NCI-H1092 (cell line): Measurements from ENCODE around the gene ALG11.
"Not testable (repeated sequence)": the region's sequence is repeated elsewhere in the genome, so short reads cannot be mapped to it uniquely, and the experiment has no call there.

ENCODE experiments used
- DNase-seq: peaks from one replicate; lab custom pipeline; 2025; lab: John Stamatoyannopoulos, UW

Gene ALG11, protein sequence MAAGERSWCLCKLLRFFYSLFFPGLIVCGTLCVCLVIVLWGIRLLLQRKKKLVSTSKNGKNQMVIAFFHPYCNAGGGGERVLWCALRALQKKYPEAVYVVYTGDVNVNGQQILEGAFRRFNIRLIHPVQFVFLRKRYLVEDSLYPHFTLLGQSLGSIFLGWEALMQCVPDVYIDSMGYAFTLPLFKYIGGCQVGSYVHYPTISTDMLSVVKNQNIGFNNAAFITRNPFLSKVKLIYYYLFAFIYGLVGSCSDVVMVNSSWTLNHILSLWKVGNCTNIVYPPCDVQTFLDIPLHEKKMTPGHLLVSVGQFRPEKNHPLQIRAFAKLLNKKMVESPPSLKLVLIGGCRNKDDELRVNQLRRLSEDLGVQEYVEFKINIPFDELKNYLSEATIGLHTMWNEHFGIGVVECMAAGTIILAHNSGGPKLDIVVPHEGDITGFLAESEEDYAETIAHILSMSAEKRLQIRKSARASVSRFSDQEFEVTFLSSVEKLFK

DNA sequence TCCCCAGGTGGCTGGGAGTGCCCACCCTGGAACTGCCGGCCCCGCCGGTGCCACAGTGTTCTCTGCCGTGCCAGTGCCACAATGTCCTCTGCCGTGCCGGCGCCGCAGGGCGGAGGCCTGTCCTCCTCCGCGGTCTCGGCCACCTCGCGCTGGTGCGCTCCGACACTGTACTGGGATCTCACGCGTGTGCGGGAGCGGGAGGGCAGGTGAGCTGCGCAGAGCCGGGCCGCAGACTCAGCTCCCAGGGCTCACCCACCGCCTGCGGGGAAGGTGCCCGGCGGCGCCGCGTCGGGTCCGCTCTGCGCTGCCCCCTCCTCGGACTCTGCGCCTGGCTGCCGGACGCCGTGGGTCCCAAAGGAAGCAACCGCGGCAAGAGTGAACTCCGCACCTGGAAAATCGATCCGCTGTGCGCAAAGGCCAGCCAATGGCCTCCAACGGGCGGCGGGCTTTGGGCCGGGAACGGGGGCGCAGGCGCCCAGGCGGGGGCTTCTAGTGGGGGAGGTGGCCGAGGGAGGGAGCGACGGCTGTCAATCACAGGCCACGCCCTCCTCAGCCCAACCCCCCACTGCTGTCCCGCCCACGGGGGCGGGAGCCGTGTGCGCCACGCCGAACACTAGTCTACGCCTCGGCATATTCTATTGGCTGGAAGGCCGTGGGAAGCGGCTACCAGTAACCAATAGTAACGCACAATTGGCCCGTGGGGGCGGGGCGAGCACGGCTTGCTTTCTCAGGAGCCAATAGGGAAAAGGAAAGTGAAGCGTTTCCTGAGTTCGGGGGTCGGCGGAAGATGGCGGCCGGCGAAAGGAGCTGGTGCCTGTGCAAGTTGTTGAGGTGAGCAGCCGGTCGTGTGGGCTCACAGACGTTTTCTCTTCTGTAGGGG is at the start of gene ALG11:
TSS of gene ALG11 (plus strand) at position 767 of the 880 bp plus-strand sequence. CDS start at position 788, 21 bp downstream.
- peak; percentile 97 for DNase-seq

DNA sequence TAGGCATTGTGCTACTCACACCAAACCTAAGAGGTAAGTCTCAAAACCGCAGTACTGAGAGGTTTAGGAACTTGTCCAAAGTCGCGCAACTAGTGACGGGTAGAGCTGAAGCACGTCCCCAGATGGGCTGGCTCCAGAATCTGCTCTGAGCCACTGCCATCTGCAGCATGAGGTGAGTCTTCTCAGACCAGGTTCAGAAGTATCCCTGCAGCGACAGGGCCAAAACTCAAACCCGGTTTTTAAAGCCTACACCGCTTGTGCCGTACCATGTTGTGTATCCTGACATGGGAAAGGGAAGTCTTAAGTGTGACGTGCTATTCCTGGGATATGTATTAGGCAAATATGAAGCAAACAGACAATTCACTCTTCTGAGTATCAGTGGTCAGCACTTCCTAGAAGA is 46.0 kb upstream of the ALG11 start:
- no peak for DNase-seq

DNA sequence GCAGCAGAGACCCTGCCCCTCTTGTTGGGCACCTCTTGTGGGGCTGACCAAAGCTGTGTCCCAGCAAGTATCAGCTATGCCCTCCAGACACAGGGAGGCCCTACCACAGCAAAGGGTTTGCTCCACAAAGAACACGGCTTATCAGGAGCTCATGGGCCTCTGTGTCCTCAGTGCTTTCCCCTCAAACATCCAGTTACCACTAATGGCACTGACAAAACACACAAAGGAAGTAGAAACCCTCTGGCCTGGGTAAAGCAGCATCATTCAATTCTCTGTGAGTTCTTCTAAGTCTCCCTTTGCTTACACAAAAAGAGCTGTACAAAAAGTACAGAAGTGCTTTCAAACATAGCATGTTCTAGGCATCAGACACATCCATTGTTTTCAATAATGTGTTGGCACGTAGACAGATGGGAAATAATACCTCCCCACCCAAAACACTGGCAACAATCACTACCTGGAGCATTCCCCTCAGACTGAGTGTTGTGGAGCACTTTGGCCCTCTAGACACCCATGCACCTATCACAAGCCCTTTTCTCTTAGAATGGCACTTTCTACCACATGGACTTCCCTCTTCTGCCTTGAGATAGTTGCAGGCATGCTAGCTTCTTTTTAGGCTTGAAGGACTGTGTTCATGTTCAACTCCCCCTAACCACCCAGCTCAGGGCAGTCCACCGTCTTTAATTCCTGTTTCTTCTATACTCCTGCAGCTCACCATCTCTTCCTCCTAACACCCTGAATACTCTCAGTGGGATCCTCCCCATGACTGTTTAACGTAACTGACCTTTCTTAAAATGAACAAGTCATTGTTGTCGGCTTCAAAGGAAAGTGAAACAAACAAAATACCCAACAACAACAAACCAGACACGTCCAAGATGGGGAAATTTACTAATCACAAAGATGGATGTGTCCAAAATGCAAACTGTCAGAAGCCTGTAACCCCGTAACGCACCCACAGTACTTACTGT is 44.4 kb upstream of the ALG11 start:
- DNase-seq, result no peak

DNA sequence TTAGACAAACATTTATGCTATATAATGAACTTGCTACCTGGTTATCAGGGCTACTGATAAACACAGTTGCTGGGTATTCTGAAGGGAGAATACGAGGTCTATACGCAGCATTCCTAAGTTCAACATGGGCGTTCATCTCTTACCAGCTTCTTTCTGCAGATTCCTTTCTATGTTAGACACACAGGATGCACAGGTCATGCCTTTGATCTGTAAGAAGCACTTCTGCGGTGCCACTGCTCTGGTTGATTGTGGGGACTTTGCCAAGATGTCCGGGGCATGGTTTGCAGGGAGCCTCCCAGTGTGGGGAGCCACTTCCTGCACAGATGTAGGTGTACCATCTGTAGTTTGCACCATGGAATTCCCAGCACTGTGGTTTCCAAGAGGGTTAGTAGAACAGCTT is 41.8 kb upstream of the ALG11 start:
- no peak for DNase-seq

DNA sequence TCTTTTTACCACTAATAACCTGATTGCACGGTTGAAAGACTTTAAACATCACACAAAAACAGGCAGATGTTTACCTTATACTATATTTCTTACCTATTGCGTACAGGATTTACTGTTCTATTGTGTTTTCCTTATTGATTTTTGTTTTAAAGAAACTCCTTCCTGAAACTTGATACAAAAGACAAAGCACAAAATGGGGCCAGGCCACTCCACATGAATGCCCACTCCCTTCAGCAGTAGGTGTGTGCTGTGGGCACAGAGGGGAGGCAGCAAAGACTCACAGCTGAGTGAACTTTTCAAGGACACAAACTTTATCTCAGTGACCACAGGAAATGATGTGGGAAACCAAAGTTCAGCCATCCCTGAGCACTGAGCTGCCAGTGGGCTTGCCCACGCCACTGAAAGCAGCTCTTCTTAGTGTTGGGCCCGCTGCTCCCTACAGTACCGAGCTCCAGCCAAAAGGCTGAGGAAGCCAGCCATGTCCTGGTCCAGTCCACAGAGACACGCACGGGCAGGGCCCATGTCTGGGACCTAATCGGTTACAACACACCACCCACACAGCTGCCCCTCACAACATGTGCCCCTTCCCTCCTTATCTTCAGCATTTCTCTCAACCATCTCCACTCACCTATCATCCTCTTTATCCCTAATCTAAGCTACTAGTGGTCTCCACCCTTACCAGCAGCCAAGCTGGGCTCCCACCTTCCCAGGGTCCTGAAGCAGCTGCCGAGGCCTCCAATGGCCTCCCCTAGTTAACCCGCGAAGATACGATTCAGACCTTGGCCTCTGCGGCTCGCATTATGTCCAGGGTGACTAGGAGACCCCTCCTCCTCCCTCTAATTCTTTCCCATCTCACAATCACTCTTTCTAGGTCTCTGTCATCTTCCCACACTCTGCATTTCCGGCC is 40.4 kb upstream of the ALG11 start:
- DNase-seq, result no peak

DNA sequence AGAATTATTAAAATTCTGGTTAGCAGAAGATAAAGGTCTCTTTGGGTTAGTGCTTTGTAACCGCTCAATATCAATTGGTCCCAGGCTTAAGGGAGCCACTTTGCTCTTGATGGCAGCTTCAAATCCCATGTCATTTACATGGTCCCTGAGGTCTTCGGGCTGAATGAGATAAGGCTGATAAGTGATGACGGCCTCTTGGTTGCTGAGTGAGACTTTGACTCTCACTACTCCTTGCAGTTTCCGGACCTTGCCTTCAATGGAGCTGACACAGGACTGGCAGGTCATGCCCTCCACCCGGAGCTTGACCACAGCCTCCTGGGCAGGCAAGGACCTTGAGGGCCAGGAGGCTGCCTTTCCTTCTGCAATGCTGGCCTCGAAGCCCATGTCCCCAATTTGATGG is 37.7 kb upstream of the ALG11 start:
- DNase-seq, result no peak

DNA sequence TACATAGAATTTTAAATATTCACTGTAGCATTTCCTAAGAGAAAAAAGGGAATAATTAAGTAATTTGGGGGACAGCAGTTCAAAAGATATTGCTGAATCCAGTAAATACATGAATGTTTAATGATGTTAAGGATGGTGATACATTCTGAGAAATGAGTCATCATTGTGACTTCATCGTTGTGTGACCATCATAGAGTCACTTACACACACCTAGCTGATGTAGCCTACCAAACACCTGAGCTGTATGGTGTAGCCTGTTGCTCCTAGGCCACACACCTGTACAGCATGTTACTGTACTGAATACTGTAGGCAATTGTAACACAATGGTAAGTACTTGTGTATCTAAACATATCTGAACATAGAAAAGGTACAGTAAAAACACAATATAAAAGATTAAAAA is 35.8 kb upstream of the ALG11 start:
- no peak for DNase-seq

DNA sequence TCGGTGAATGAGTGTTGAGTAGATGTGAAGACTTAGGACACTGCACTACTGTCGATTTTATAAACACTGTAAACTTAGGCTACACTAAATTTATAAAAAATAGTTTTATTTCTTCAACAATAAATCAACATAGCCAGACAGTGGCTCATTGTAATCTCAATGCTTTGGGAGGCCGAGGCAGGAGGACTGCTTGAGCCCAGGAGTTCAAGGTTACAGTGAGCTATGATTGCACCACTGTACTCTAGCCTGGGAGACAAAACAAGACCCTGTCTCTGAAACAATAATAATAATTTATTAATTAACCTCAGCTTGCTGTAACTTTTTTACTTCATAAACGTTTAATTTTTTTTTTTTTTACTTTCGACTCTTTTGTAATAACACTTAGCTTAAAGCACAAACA is 35.3 kb upstream of the ALG11 start:
- DNase-seq, result no peak

DNA sequence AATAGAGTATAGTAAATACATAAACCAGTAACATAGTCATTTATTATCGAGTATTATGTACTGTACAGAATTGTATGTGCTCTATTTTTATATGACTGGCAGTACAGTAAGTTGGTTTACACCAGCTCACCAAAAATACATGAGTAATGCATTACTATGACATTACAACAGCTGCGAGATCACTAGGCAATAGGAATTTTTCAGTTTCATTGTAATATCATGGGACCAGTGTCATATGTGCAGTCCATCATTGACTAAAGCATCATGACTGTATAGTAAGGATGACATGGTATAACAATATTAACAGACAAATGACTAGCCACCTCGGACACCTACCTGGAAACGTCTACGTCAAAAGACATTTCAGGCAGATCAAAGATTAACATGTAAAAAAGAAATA is 34.6 kb upstream of the ALG11 start:
- DNase-seq, result no peak

DNA sequence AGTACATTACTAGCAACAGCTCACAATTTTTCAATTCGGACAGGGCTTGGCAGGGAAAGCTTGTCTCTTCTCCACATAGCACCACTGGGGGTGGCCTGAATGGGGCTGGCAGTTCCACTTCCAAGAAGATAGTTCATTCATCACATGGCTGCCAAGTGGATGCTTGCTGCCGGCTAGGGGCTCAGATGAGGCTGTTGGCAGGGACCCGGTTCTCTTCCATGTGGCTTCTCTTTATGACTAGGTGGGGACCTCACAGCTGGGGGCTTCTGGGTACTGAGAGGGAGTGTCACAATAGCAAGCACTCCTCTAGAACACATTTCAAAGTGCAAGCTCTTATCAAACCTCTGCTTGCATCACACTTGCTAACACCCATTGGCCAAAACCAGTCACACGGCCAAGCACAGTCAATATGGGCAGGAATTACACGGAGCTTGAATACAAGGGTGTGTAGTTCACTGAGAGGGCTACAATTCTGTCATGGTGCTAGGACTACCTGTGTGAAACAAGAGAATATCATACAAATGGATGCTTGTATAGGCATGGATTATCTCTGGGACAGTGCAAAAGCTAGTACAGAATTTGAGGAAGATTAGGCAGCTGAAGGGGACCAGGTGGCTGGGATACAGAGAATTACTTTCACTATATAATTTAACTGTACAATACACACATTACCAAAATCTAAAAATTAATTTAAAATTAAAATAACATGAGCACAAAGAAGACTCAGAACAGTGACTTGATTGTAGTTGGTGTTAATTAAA is 33.2 kb upstream of the ALG11 start:
- DNase-seq, result no peak

DNA sequence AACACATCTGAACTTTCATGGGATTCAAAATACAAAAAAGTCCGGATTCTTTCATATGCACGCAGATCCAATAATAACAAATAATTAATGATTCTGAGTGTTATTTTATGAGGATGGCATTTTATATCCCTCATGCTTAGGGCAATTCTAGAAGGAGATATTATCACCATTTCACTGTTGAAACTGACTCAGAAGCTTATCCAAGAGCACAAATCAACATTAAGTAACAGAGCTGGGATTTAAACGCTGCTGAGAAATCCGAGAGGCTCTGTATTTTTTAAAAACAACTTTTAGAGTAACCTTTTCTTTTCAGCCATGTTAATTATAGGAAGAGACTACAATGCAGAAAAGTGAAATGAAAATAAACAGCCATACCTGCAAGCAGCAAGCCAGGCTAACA is 31.3 kb upstream of the ALG11 start:
- no peak for DNase-seq

DNA sequence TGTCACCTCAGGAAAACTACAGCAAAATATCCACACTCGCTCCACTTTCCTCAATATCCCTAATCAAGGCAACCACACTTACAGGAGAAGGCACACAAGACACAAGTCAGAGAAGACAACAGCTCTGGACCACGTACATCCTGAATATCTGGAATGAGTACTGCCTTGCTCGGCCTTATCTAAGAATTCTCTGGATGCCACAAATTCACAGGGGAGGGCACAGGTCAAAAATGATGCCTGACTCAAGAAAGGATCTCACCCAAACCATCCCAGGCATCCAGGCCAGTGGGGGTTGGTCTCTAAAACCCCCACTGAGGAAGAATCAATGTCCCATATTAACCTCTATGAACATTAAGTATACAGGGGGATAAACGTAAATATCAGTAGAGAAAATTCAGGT is 30.8 kb upstream of the ALG11 start:
- DNase-seq, result no peak

DNA sequence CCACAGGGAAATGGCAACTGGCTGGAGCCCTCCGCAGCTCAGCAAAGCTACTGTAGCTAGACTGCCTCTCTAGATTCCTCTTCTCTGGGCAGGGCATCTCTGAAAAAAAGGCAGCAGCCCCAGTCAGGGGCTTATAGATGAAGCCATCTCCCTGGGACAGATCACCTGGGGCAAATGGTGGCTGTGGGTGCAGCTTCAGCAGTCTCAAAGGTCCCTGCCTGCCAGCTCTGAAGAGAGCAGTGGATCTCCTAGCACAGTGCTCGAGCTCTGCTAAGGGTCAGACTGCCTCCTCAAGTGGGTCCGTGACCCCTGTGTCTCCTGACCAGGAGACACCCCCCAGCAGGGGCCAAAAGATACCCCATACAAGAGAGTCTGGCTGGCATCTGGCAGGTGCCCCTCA is 28.9 kb upstream of the ALG11 start:
- not testable (repeated sequence) for DNase-seq

DNA sequence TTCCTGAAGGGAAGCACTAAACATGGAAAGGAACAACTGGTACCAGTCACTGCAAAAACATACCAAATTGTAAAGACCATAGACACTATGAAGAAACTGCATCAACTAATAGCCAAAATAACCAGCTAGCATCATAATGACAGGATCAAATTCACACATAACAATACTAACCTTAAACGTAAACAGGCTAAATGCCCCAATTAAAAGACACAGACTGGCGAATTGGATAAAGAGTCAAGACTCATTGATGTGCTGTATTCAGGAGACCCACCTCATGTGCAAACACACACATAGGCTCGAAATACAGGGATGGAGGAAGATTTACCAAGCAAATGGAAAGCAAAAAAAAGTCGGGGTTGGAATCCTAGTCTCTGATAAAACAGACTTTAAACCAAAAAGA is 27.3 kb upstream of the ALG11 start:
- not testable (repeated sequence) for DNase-seq

DNA sequence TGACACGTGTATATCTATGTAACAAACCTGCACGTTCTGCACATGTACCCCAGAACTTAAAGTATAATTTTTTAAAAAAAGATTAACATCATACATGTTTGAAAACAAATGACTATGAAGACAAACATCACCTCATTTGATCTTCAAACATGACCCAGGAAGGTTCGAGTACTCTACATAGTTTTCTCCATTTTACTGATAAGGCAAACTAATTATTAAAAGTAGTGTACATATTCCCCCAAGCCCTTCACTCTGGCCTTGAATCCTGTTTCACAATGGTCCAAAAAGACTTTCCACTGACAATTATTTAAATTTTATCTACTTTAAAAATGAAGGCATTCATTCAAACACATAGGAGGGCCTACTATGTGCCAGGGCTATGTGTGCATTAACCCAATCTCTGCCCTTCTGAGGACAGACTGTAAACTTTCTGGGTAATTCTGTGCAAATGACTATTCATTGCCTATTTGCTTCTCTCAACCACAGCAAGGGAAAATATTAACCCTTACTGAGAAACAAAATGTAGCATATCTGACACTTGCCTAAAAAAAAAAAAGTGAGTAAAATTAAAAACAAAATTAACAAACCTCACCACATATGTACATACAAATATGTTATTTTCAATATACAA is 23.1 kb upstream of the ALG11 start:
- no peak for DNase-seq

DNA sequence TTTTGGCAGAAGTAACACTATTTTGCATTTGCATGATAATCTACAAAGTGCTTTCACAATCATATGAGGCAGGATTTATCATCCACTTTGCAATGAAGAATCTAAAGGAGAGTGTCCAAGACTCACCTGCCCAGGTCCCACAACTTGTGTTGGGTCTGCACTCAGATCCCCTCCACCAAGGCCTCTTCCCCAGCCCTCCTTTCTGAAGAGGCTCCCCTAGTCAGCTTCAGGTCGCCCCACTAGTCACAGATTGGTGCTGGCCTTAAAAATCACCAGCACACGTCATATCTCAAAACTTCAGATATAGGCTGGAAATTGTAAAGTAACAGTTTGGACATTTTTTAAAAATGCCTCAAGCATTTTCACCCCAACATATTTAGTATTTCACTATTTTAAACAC is 18.5 kb upstream of the ALG11 start:
- no peak for DNase-seq

DNA sequence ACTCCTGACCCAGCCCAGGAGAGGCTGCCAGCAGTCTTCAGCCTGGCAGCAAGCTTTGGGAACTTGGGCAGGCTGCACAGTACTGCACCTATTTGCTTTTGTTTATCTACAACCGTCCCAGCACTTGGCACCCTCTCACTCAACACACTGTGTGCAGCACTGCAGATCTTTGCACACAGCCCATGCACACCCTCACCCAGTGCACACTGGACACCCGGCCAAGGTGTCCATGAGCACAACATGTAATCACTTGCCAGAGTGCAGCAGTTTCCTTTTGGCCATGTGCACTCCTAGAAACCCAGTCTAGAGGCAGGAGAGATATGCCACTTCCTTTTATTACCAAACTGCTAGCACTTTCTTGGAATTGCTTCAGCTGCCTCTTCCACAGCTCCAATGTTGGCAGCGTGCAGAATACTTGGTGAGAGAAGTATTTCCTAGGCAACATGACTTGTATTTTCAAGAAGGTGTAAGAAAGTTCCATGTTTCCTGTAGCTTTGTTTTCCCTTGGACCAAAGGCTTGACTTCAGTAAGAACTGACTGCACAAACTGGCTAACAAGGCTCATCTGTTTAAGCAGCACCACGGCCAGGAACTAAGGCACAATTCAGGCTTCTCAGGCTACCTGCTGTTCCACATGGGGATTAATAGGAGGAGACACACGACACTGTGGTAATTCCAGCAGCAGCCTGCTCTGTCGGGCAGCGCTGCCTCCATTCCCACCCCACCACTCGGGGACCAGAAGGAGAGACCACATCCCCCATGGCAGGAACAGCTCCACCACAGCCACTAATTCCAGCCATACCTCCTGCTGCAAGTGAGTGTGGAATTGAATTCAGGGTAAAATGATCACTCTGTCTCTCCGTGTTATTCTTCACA is 16.3 kb upstream of the ALG11 start:
- no peak for DNase-seq

DNA sequence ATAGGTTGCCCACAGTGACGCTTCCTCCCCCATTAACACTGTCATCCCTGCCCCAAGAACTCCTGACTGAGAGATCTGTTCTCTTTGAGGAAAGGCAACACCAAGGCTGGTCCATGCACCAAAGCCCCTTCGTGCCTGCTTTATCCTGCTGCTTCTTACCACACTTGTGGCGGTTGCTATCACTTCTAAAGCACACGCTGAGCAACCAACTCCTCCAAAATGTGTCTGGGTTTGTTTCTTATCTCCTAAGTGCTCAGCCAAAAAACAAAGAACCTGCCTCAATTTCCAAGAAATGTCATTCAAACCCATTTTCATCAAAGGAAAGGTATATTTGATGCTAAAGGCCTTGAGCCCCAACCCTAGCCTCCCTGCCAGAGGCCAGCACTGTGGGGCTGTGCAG is 15.6 kb upstream of the ALG11 start:
- no peak for DNase-seq

DNA sequence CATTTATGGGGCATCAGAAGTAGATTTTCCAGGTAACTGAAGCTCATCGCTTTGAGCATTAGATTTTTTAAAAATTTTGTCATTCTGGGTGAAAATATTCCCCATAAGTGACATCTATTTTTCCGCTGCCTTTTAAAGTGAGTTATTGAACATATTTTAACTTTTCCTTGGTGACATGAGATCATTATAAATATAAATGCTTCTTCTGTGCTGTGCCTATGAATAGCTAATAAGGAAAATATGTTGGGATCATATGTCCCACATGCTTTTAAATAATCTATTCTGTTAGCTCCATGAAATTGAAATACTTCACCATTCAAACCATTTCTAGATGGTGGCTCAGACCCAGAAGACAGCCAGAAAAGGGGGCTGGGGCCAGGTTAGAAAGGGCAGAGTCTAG is 15.0 kb upstream of the ALG11 start:
- no peak for DNase-seq
